ENCODE measurements around the gene PHLDA3.
A peak's percentile ranks its signal among the peaks of the same experiment; 100 is the strongest.

PHLDA3 gene

DNA sequence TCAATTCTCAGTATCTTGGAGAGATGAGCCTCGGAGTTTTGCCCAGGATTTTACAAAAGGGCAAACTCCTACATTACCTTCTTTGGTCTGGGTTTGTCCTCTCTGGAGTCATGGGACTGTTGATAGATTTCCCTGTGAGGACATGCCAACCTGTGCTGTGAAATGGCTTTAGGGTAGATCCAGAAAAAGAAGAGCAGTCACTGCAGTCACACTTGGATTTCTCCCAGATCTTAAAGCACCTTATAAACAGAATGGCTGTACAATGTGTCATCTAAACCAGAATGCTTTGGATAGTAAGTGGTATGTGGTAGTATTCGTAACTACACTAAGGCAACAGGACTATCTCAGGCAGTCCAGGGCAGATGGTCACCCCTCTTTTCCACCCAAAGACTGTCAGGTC, 39.8 kb upstream of the PHLDA3 start:
- DNase-seq (ENCODE audit: low spot score in 2 of 2): no peak
- Histone ChIP-seq H3K4me3 (no peak overlapping the region), H3K36me3 (replicated peaks) (no peaks in the 10 kb centered on the region), H3K9me3 (no peaks in the 10 kb centered on the region), H3K27me3 (ENCODE audit: low read depth) (no peaks in the 10 kb centered on the region), H3K4me1 (peaks cover 24% of the 10 kb centered on the region)
- in situ Hi-C loops (cut with MboI; ENCODE audit: low sequenced_read_pairs): no loop called here

DNA sequence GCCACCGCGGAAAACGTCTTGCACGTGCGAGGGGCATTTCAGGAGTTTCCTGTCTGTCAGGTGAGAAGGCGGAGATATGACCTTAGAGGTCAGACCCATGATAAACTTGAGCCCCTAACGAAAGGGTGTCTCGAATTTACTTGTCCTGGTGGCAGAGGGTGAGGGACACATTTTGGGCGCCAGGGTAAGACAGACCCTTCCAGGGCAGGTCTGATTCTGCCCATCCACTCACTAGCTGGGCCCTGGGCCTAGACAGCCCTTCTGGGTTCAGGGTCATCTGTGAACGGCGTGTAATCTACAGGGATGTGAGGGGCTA, 38.3 kb upstream of the PHLDA3 start:
- Histone ChIP-seq H3K36me3 (replicated peaks) (no peaks in the 10 kb centered on the region), H3K4me1 (peaks cover 29% of the 10 kb centered on the region), H3K9me3 (no peaks in the 10 kb centered on the region), H3K4me3 (peak overlapping the region; percentile 35), H3K27me3 (ENCODE audit: low read depth) (no peaks in the 10 kb centered on the region)
- no peak for DNase-seq (ENCODE audit: low spot score in 2 of 2)
- in situ Hi-C loops (cut with MboI; ENCODE audit: low sequenced_read_pairs): no loop called here

DNA sequence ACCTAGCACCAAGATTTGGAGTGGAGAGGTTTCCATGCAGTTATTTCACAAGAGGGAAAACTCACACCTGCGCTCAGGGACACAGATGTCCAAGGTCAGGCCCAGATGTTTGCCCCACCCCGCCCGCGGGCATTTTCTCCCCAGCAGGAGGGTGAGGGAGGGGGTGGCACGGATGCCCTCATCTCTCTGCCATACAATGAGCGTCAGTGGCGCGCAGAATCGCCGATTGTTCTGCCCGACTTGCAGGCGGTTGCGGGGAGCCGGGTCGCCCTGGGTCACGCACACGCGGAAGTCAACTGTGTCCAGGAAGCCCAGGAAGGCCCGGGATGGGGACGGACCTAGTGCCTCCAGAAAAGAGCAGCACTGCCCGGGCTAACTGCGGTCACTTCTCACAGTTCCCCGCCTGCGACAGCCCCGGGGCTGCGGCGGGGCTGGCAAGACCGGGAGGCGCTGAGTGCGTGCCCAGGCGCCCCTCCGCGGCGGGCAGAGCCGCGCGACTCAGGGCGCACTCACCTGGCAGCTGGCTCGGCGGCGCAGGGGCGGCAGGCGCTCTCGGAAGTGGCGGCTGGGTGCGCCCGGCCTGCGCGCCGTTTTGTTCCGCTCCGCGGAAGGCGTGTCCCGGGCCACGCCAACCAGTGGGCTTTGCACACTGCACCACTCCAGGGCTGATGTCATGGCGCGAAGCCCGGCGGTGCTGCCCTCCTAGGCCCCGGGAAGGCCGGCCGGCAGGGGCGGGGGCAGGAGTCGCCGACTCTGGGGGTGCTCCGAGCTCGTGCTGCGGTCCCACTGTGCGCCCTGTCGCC, 37.8 kb upstream of the PHLDA3 start, which contains the start of gene CSRP1:
Gene CSRP1, minus strand, starts transcription at position 567 of the 803 bp plus-strand sequence. CDS start 10,820 bp downstream, outside the sequence.
- peak within 1 kb of the TSS; percentile 35 for H3K4me3 ChIP-seq
- in situ Hi-C loops (cut with MboI; ENCODE audit: low sequenced_read_pairs): no loop called here
- peak; percentile 34 to 72 for DNase-seq (ENCODE audit: low spot score in 2 of 2)

GRCh38 chr1:201506092-201506491, 37.1 kb upstream of the PHLDA3 start:
- H3K4me3 ChIP-seq: peak overlapping the region; percentile 35
- no peak for DNase-seq (ENCODE audit: low spot score in 2 of 2)
- no peaks in the 10 kb centered on the region for H3K36me3 ChIP-seq (replicated peaks)
- peaks cover 29% of the 10 kb centered on the region for H3K4me1 ChIP-seq
- in situ Hi-C loops (cut with MboI; ENCODE audit: low sequenced_read_pairs): no loop called here
- no peaks in the 10 kb centered on the region for H3K9me3 ChIP-seq
- H3K27me3 ChIP-seq (ENCODE audit: low read depth): no peaks in the 10 kb centered on the region

More for the DNA sequence above, 37.8 kb upstream of the PHLDA3 start, which contains the start of gene CSRP1:
- no peaks in the 10 kb centered on the region for H3K27me3 ChIP-seq (ENCODE audit: low read depth)
- no peaks in the 10 kb centered on the region for H3K36me3 ChIP-seq (replicated peaks)
- H3K4me1 ChIP-seq: peaks cover 29% of the 10 kb centered on the region
- no peaks in the 10 kb centered on the region for H3K9me3 ChIP-seq

DNA sequence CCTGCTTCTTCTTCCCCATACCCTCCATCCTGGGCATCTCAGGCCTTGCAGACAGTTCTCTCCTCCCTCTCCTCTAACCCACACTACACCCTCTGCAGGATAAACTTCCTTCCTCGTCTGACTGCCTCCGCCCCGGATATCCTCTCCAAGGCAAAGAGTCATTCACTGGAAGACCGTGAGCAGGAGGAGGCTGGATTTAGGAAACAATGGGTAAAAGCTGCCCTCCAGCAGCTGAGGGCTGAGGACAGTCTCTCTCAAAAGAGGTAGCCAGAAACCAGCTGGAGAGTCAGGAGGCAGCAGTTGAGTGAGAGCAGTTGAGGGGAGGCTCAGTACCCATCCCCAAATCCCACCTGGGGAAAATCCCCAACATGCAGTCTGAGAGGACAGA, 36.5 kb upstream of the PHLDA3 start:
- Histone ChIP-seq H3K4me1 (peaks cover 29% of the 10 kb centered on the region), H3K9me3 (no peaks in the 10 kb centered on the region), H3K27me3 (ENCODE audit: low read depth) (no peaks in the 10 kb centered on the region), H3K36me3 (replicated peaks) (no peaks in the 10 kb centered on the region), H3K4me3 (no peak overlapping the region)
- in situ Hi-C loops (cut with MboI; ENCODE audit: low sequenced_read_pairs): no loop called here
- peak in 1 of 2 experiments; percentile 46 for DNase-seq (ENCODE audit: low spot score in 2 of 2)

- H3K27me3 ChIP-seq (ENCODE audit: low read depth): no peaks in the 10 kb centered on the region
- no peak for DNase-seq (ENCODE audit: low spot score in 2 of 2)
- no peaks in the 10 kb centered on the region for H3K36me3 ChIP-seq (replicated peaks)
- in situ Hi-C loops (cut with MboI; ENCODE audit: low sequenced_read_pairs): no loop called here
- no peaks in the 10 kb centered on the region for H3K9me3 ChIP-seq
- peaks cover 29% of the 10 kb centered on the region for H3K4me1 ChIP-seq
- no peak overlapping the region for H3K4me3 ChIP-seq
These were observed 36.0 kb upstream of the PHLDA3 start for GRCh38 chr1:201504799-201505502.

DNA sequence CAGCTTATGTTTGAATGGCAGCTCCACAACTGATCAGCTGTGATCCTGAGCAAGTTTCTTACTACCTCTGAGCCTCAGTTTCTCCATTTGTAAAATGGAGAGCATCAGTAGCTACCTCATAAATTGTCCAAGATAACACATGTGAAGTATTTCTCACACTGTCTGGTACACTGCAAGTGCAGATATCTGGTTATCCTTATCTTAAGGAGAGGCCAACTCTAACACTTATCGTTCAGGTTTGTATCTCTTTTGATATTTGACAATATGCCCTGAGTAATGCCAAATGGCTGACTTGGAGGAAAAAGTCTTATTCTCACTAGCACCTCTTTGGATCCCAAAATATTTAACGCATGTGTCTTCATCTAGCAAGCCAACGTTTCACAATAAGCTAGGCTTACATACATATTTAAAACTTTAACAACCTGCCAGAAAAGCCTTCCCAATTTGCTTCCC, 35.2 kb upstream of the PHLDA3 start:
- Histone ChIP-seq H3K27me3 (ENCODE audit: low read depth) (no peaks in the 10 kb centered on the region), H3K4me3 (no peak overlapping the region), H3K9me3 (no peaks in the 10 kb centered on the region), H3K4me1 (peaks cover 29% of the 10 kb centered on the region), H3K36me3 (replicated peaks) (no peaks in the 10 kb centered on the region)
- in situ Hi-C loops (cut with MboI; ENCODE audit: low sequenced_read_pairs): no loop called here
- DNase-seq (ENCODE audit: low spot score in 2 of 2): no peak

DNA sequence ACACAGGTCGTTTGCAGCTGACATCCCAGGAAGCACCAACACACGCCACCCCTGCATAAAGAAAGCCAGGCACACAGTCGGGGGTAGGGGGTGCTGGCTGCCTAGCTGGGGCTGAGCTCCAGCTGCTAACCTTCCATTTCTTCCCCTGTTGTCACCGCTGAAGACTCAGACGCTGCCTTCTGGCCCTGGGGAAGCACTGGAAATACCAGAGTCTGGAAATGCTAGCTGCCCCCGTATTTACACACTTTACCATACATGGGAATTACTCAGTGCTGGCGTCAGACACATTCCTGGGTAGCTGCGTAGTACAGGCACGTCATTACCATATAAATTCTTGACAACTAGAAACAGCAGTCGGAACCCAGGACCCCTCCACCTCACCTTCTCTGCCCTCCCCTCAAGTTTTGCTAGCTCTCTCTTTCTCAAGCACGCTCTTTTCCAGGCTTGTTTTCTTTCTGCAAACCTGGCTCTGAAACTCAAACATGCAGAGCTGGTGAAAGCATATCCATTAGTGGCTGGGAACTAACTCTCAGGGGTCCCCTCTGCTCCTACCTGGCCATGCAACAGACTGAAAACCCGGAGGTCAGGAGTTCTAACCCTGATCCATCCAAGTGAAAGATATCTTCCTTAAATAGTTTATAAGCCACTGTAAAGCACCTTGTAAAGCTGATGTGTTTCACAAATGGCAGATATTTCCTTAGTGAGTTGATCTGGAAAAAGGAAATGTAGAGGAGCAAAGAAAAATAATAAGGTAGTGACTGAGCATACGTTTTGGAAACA, 34.6 kb upstream of the PHLDA3 start:
- Histone ChIP-seq H3K9me3 (no peaks in the 10 kb centered on the region), H3K4me1 (peaks cover 29% of the 10 kb centered on the region), H3K36me3 (replicated peaks) (no peaks in the 10 kb centered on the region), H3K4me3 (no peak overlapping the region), H3K27me3 (ENCODE audit: low read depth) (no peaks in the 10 kb centered on the region)
- in situ Hi-C loops (cut with MboI; ENCODE audit: low sequenced_read_pairs): no loop called here
- DNase-seq (ENCODE audit: low spot score in 2 of 2): peak; percentile 33

- in situ Hi-C loops (cut with MboI; ENCODE audit: low sequenced_read_pairs): no loop called here
- Histone ChIP-seq H3K4me1 (peaks cover 29% of the 10 kb centered on the region), H3K27me3 (ENCODE audit: low read depth) (no peaks in the 10 kb centered on the region), H3K36me3 (replicated peaks) (no peaks in the 10 kb centered on the region), H3K9me3 (no peaks in the 10 kb centered on the region), H3K4me3 (no peak overlapping the region)
- no peak for DNase-seq (ENCODE audit: low spot score in 2 of 2)
These were observed 33.5 kb upstream of the PHLDA3 start for GRCh38 chr1:201502511-201502857.

DNA sequence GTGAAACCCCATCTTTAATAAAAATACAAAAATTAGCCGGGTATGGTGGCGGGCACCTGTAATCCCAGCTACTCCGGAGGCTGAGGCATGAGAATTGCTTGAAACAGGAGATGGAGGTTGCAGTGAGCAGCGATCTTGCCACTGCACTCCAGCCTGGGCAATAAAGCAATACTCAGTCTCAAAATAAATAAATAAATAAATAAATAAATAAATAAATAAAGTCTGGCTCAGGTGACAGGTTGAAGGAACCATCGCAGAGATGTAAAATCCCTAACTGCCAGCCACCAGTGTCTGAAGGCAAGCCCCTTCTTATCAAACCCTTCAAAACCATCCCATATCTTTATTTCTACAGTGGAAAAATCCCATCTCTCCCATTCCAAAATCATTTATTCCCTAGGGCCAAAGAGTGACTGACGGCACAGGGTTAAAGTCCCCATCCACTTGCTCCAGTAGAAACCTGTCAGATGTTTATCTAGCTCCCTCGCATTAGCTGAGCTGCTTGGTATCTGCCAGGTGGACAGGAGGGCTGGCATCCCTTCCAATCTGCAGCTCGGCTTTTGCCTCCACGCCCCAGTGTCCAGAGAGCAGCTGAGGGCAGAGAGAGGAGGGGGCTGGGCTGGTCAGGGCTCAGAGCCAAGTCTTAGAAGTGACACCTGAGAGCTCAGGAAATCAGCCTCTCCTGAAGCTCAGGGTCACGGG, 33.0 kb upstream of the PHLDA3 start:
- no peaks in the 10 kb centered on the region for H3K9me3 ChIP-seq
- H3K27me3 ChIP-seq (ENCODE audit: low read depth): no peaks in the 10 kb centered on the region
- no peak overlapping the region for H3K4me3 ChIP-seq
- no peaks in the 10 kb centered on the region for H3K36me3 ChIP-seq (replicated peaks)
- H3K4me1 ChIP-seq: peaks cover 24% of the 10 kb centered on the region
- in situ Hi-C loops (cut with MboI; ENCODE audit: low sequenced_read_pairs): no loop called here
- DNase-seq (ENCODE audit: low spot score in 2 of 2): no peak

- no peaks in the 10 kb centered on the region; the same call in 1 of the 2 replicates for H3K36me3 ChIP-seq (replicated peaks)
- in situ Hi-C loops (cut with MboI; ENCODE audit: low sequenced_read_pairs): no loop called here
- no peaks in the 10 kb centered on the region for H3K27me3 ChIP-seq (ENCODE audit: low read depth)
- no peaks in the 10 kb centered on the region for H3K9me3 ChIP-seq
- no peak for DNase-seq (ENCODE audit: low spot score in 2 of 2)
- H3K4me1 ChIP-seq: peaks cover 20% of the 10 kb centered on the region
- H3K4me3 ChIP-seq: no peak overlapping the region
These were observed 32.2 kb upstream of the PHLDA3 start for GRCh38 chr1:201501144-201501543.

GRCh38 chr1:201500670-201501120, 31.7 kb upstream of the PHLDA3 start:
- in situ Hi-C loops (cut with MboI; ENCODE audit: low sequenced_read_pairs): no loop called here
- H3K4me1 ChIP-seq: peaks cover 15% of the 10 kb centered on the region

More at GRCh38 chr1:201500670-201501120, 31.7 kb upstream of the PHLDA3 start:
- Histone ChIP-seq H3K27me3 (ENCODE audit: low read depth) (no peaks in the 10 kb centered on the region), H3K36me3 (replicated peaks) (no peaks in the 10 kb centered on the region; the same call in 1 of the 2 replicates), H3K4me3 (no peak overlapping the region), H3K9me3 (no peaks in the 10 kb centered on the region)
- no peak for DNase-seq (ENCODE audit: low spot score in 2 of 2)

Data from HAP-1 (cell line).